HG03460 (cell line): ENCODE data around the gene EBP.
"Not testable (repeated sequence)": the region's sequence is repeated elsewhere in the genome, so short reads cannot be mapped to it uniquely, and the experiment has no call there.

Experiments used
- ATAC-seq: cut with Tn5 transposase; IDR thresholded peaks from one replicate; pipeline ENCODE4 v1.9.1; 2021; ENCODE audit not compliant: unreplicated experiment

The EBP gene

GRCh38 chrX:48520976-48521352 is 644 bp upstream of the EBP start:
- ATAC-seq: no peak

DNA sequence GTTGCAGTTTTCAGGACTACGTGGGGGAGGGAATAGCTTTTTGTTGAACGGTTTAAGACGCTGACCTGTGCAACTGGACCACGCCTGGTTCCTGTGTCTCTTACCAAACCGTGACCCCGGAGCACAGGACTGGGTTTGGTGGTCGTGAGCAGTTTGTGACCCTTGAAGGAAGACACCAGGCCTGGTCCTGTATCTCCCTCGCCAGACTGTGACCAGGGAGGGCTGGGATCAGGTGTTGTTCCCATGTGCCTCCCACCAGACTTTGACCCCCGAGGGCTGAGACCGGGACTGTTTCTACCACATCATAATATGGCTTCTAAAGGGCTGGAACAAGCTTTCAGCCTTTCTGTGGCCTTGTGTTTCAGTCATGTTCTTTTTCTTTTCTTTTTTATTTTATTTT is 683 bp downstream of the EBP start:
- ATAC-seq: no peak

GRCh38 chrX:48523682-48524081 is 2.1 kb downstream of the EBP start:
- ATAC-seq: no peak

DNA sequence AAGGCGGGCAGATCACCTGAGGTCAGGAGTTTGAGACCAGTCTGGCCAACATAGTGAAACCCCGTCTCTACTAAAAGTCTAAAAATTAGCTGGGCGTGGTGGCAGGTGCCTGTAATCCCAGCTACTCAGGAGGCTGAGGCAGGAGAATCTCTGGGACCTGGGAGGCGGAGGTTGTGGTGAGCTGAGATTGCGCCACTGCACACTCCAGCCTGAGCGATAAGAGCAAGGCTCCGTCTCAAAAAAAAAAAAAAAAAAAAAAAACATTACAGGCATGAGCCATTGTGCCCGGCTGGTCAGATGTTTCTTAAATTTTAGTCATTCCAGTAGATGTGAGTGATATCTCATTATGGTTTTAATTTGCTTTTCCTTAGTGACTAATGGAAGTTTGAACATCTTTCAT is 4.2 kb downstream of the EBP start:
- ATAC-seq: not testable (repeated sequence)

DNA sequence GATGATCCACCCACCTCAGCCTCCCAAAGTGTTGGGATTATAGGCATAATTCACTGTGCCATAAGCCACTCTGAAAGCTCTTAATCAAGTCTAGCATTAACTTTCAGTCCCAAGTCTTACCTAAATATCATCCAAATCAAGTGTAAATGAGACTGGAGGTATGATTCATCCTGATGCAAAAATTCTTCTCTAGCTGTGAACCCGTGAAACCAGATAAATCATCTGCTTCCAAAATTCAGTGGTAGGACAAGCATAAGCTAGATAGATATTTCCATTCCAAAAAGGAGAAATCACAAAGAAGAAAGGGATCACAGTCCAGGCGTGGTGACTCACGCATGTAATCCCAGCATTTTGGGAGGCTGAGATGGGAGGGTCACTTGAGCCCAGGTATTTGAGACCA is 9.1 kb downstream of the EBP start:
- no peak for ATAC-seq

DNA sequence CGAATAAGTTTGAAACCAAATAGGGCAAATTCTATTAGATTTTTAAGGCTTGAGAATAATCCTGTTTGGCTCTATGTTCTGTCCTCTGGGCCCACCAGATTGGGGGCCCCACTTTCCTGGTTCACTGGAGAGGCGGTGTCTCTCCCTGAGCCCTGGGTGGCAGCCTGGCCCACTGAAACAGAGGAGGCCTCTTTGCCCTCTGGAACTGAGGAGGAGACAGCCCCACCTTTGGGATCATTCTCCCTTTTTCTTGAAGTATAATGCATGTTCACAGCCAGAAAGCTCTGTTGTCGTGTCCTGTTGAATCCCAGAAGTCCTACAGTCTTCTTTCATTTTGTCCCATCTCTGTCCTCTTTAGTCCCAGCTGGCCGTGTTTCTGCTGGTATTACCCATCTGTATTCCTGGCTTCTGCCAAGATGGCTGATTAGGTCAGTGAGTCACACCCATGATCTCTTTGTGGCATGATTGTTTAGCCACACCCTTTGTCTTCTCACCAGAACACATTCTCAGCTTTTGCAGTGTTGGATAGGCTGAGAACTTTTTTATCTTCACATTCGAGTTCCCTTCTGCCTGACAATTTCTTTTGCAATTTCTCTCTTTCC is 9.9 kb downstream of the EBP start:
- no peak for ATAC-seq

GRCh38 chrX:48532161-48532560 is 10.6 kb downstream of the EBP start:
- ATAC-seq: no peak

DNA sequence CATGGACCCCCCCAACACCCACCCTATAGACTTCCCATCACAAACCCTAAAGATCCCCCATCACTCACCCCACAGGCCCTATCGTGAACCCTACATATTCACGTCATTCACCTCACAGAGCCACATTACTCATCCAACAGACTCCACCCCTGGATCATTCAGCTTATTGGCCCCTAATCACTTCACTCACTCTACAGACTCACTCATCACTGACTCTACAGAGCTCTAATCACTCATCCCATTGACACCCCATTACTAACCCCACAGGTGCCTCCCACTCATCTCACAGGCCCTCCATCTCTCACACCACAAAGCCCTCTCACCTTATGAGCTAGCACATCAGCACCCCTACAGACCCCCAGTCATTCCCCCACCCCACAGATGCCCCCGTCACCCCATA is 11.6 kb downstream of the EBP start:
- ATAC-seq: no peak

DNA sequence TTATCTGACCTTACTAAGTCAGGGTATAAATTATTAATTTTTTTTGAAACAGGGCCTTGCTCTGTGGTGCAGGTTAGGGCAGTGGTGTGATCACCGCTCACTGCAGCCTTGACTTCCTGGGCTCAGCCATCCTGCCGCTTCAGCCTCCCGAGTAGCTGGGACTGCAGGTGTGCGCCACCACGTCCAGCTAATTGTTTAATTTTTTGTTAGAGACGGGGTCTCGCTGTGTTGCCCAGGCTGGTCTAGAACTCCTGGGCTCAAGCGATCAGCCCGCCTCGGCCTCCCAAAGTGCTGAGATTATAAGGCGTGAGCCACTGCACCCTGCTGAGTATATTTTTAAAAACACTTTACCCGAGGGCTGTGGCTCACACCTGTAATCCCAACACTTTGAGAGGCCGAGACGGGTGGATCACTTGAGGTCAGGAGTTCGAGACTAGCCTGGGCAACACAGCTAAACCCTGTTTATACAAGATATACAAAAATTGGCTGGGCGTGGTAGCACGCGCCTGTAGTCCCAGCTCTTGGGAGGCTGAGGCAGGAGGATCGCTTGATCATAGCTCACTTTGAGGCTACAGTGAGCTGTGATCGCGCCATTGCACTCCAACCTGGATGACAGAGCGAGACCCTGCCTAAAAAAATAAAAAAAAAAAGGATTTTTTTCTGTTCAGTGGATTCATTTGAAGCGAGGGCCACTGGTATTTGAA is 17.2 kb downstream of the EBP start:
- no peak for ATAC-seq

DNA sequence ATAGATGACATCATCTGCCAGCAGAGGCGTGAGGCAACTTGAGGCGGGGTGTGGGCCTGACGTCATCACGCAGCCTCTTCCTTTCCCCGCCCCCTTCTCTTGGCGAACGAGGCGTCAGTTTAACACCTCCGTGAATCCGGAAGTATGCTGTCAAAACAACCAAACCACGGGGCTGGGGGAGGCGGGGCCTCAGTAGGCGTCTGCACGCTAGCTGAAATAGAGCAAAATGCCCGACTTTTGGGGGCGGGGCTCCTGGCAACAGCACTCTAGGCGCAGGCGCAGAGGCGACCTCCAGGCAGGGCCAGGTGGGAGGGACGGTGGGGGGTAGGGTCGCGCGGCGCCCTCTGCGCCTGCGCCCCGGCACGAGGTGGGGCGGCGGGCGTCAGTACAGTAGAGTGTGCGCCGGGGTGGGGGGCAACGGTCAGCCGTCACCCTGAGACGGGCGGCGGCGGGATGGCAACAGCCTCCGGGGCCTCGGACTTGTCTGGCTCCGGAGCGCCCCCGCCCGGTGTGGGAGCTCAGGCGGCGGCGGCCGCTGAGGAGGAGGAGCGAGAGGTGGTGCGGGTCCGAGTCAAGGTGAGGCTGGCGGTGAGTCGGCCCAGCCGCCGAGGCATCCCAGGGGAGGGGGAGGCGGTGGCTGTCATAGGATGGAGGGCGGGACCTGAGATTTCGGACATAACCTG is 17.9 kb downstream of the EBP start, which contains the start of gene TBC1D25:
Gene TBC1D25 (plus strand): TSS at position 370 of the 683 bp plus-strand sequence. CDS start 84 bp downstream, at position 454.
- peak; percentile 72 for ATAC-seq

DNA sequence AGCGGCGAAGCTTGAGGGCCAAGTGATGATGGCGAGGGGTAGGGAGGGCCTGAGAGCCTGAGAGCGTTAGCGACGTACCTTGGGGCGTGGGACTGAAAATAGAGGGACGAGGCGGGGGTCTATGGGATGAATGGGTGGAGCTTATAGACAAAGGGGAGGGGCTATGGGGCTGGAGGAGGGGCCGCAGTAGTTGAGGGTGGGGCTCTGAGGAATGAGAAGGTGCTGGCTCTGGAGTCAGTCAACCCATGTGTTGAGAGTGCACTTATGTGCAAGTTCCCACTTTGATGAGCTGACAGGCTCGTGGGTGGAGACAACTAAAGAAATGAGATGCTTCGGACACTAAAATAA is 18.4 kb downstream of the EBP start:
- peak; percentile 33 for ATAC-seq

DNA sequence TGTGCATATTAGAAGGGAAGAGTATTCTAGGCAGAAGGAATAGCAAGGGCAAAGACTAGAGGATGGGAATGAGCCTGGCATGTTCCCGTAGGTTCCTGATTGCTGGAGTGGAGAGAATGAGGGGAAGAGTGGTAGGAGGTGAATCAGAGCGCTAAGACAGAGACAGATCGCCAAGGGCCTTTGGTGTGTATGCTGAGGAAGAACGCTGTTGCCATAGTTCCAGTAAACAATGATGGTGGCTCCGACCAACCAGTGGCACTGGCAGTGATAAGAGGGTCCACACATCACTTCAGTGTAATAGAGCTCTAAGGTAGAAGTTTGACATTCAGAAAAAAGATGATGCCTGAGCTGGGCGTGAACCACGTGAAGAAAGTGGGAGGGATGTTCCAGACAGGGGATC is 18.9 kb downstream of the EBP start:
- no peak for ATAC-seq

DNA sequence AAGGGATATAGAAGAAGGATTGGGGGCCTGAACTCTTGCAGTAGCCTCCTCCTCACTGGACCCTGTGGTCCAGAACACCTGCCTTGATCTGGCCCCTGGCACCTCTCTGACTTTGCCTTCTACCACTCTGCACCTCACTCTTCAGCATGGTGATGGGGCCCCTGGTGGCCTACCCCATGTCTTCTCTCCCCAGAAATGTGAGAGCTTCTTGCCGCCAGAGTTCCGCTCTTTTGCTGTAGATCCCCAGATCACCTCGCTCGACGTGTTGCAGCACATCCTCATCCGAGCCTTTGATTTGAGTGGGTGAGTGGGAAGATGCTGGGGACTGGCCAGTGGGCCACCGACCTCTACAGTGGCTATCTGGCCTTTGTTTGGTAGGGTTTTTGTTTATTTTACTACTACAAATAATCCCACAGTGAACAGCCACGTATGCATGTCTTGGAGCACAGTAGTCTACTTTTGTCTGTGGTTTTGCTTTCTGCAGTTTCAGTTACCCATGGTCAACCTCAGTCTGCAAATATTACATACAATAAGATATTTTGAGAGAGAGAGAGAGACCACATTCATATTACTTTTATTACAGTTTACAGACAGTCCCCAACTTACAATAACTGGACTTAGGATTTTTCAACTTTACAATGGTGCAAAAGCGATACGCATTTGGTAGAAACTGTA is 19.7 kb downstream of the EBP start:
- no peak for ATAC-seq

- ATAC-seq: no peak
Observed at GRCh38 chrX:48548871-48549270, 27.3 kb downstream of the EBP start.

GRCh38 chrX:48555731-48556325 is 34.2 kb downstream of the EBP start:
- not testable (repeated sequence) for ATAC-seq

- no peak for ATAC-seq
Observed at GRCh38 chrX:48558271-48558670, 36.7 kb downstream of the EBP start.

- ATAC-seq: no peak
Observed at GRCh38 chrX:48559636-48560035, 38.0 kb downstream of the EBP start.

GRCh38 chrX:48560056-48560455 is 38.4 kb downstream of the EBP start:
- ATAC-seq: no peak

DNA sequence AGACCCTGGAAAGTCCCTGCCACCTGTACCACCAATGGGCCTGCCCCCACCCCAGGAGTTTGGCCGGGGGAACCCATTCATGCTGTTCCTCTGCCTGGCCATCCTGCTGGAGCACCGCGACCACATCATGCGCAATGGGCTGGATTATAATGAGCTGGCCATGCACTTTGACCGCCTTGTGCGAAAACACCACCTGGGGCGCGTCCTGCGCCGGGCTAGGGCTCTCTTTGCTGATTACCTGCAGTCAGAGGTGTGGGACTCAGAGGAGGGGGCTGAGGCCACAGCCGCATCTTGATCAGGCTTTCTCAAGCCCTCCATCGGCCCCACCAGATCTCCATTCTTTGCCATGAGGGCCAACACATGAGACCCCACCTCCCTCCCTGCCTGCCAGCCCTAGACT is 39.1 kb downstream of the EBP start:
- ATAC-seq: no peak

DNA sequence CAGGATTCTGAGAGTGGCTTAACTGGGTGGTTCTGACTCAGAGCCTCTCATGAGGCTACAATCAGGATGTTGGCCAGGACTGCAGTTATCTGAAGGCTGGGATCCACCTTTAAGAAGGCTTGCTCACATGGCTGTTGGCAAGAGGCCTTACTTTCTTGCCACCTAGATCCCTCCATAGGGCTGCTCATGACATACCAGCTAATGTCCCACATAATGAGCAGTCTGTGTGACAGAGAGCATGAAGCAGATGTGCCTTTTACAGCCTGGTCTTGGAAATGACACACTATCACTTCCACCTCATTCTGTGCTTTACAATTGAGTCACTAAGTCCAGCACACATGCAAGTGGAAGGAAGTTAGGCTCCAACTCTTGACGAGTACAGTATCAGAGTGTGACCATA is 48.4 kb downstream of the EBP start:
- peak; percentile 37 for ATAC-seq

GRCh38 chrX:48573690-48574269 is 52.2 kb downstream of the EBP start:
- ATAC-seq: no peak
